ENCODE data around the gene KCNJ9. TPM values are rescaled to one million over a fixed set of nuclear protein-coding genes. Genes with fewer than 3 reads are reported as not detected.

KCNJ9 gene
- total RNA-seq, 1 donor from 2014 or later: not detected

DNA sequence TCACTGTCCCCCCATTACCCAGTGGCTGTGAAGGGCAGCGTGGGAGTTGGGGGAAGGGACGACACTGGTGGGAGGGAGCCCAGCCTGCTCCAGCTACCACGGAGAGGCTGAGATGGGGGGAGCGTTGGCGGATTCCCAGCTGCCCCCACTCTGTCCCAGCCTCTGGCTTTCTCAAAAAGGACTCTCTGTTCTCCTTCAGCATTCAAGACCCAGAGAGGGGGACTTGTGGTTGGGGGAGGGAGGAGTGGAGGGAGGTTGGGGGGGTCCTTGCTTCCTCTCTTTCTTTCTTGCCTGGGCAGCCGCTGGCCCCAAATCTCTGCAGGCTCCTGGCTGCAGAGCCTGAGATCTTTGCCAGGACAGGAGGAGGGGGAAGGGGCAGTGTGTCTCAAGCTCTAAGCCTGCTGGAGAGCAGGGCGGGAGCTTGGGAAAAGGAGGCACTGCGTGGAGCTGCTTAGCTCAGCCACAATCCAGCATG is 36.4 kb downstream of the KCNJ9 start:
- TF ChIP-seq, protein P1, sequence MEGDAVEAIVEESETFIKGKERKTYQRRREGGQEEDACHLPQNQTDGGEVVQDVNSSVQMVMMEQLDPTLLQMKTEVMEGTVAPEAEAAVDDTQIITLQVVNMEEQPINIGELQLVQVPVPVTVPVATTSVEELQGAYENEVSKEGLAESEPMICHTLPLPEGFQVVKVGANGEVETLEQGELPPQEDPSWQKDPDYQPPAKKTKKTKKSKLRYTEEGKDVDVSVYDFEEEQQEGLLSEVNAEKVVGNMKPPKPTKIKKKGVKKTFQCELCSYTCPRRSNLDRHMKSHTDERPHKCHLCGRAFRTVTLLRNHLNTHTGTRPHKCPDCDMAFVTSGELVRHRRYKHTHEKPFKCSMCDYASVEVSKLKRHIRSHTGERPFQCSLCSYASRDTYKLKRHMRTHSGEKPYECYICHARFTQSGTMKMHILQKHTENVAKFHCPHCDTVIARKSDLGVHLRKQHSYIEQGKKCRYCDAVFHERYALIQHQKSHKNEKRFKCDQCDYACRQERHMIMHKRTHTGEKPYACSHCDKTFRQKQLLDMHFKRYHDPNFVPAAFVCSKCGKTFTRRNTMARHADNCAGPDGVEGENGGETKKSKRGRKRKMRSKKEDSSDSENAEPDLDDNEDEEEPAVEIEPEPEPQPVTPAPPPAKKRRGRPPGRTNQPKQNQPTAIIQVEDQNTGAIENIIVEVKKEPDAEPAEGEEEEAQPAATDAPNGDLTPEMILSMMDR (conservative IDR thresholded peaks at IDR 0.05; ENCODE audit: low read depth, low read length): no peak
- no peak overlapping the region for H3K4me3 ChIP-seq (ENCODE audit: low read depth, low read length)
- no peak for DNase-seq (ENCODE audit: low read depth)

- TF ChIP-seq, protein P1 (conservative IDR thresholded peaks at IDR 0.05; ENCODE audit: low read depth, low read length): no peak
- H3K4me3 ChIP-seq (ENCODE audit: low read depth, low read length): no peak overlapping the region
- no peak for DNase-seq (ENCODE audit: low read depth)
These were observed 37.6 kb downstream of the KCNJ9 start for GRCh38 chr1:160118928-160119327.

GRCh38 chr1:160120797-160121196 is 39.5 kb downstream of the KCNJ9 start:
- no peak overlapping the region for H3K4me3 ChIP-seq (ENCODE audit: low read depth, low read length)
- DNase-seq (ENCODE audit: low read depth): no peak
- TF ChIP-seq, protein P1 (conservative IDR thresholded peaks at IDR 0.05; ENCODE audit: low read depth, low read length): no peak

DNA sequence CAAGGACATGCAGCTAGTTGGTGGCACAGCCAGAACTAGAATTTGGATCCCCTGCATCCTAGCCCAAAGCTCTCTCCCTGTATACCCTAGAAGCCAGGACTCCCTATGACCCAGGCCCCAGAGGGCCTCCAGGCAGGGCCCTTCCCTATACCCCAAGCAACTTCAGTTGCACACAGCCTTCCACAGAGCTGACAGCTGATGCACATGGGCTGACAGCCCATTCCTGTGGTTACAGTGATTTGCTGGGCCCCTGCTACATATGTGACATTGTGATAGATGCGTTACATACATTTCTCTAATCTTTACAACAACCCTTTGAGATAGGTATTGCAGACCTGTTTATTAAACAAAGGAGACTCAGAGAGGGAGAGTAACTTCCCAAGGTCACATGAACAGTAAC is 40.0 kb downstream of the KCNJ9 start:
- TF ChIP-seq, protein P1 (conservative IDR thresholded peaks at IDR 0.05; ENCODE audit: low read depth, low read length): no peak
- no peak for DNase-seq (ENCODE audit: low read depth)
- no peak overlapping the region for H3K4me3 ChIP-seq (ENCODE audit: low read depth, low read length)

DNA sequence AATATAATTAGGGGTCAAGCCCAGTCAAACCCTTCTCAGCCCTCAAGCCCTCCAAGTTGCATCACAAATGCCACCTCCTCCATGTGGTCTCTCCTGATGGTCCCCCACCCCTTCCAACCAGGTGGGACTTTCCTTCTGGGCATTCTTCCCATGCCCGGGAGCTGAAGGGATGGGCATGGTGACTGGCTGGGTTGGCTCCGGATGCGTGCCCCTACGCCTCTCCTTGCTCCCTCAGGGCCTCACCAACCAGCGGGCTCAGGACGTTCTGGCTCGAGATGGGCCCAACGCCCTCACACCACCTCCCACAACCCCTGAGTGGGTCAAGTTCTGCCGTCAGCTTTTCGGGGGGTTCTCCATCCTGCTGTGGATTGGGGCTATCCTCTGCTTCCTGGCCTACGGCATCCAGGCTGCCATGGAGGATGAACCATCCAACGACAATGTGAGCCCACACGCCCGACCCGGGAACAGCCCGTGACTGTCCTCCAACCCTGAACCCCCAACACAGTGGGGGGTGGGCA is 41.7 kb downstream of the KCNJ9 start:
- no peak overlapping the region for H3K4me3 ChIP-seq (ENCODE audit: low read depth, low read length)
- TF ChIP-seq, protein P1 (conservative IDR thresholded peaks at IDR 0.05; ENCODE audit: low read depth, low read length): no peak
- DNase-seq (ENCODE audit: low read depth): no peak

- TF ChIP-seq, protein P1 (conservative IDR thresholded peaks at IDR 0.05; ENCODE audit: low read depth, low read length): no peak
- no peak for DNase-seq (ENCODE audit: low read depth)
- no peak overlapping the region for H3K4me3 ChIP-seq (ENCODE audit: low read depth, low read length)
These were observed 42.4 kb downstream of the KCNJ9 start for GRCh38 chr1:160123726-160124125.

Measured in epithelial cell of proximal tubule (primary cell).